Liver (tissue), 3 donors: ENCODE data around the gene SOHLH1.

Experiments
- FOXA1 ChIP-seq: IDR thresholded peaks from 2 replicates; pipeline ENCODE4 v1.6.1; 2016; ENCODE audit warnings: antibody characterized with exemption
- JUND ChIP-seq, 2 donors: IDR thresholded peaks; 2 replicates each; pipeline ENCODE4 v1.6.1; 2016; ENCODE audit warnings: antibody characterized with exemption in 2 of 2
- NR2F2 ChIP-seq: IDR thresholded peaks from 2 replicates; pipeline ENCODE4 v1.6.1; 2016; ENCODE audit warnings: antibody characterized with exemption
- RAD21 ChIP-seq, 2 donors: IDR thresholded peaks; 2 replicates each; pipeline ENCODE4 v1.6.1; 2016; ENCODE audit warnings: antibody characterized with exemption in 2 of 2, mild to moderate bottlenecking in 2 of 2
- SP1 ChIP-seq: IDR thresholded peaks from 2 replicates; pipeline ENCODE4 v1.6.1; 2018; ENCODE audit warnings: antibody characterized with exemption, mild to moderate bottlenecking
- YY1 ChIP-seq: IDR thresholded peaks from 2 replicates; pipeline ENCODE4 v1.6.1; 2016; ENCODE audit warnings: antibody characterized with exemption, mild to moderate bottlenecking
- TF ChIP-seq, protein P1 (sequence below): fragments of 150-350 bp; IDR thresholded peaks from 2 replicates; pipeline ENCODE4 v1.5.1; 2017; ENCODE audit warnings: improper control_type of control experiment, low read depth, low read length; ENCODE audit not compliant: missing input control
- TF ChIP-seq, protein P2 (sequence below): IDR thresholded peaks from 2 replicates; pipeline ENCODE4 v1.6.1; 2016; ENCODE audit warnings: antibody characterized with exemption, mild to moderate bottlenecking
- TF ChIP-seq, protein P3 (sequence below): IDR thresholded peaks from 2 replicates; pipeline ENCODE4 v1.6.1; 2016; ENCODE audit warnings: antibody characterized with exemption
- TF ChIP-seq, protein P4 (sequence below): IDR thresholded peaks from 2 replicates; pipeline ENCODE4 v1.6.1; 2016; ENCODE audit warnings: antibody characterized with exemption
- donor health status: healthy.
- donor health status: healthy.

DNA sequence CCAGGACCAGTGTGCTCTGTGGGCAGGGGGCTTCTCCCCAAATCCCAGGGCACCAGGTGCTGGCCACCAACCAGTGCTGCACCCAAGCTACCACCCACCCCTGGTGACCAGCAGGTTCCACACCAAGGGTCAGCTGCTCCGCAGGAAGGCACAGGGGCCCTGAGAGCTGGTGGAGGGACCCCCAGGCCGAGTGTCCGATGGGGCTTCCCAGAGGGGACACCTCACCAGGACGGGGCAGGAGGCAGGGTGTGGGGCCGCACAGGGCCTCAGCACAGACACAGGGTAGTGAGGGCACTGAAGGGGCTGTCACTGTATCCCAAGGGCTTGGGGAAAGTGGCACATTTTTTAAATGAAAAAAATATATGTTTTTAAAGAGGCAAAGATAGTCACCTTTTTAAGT is 18.1 kb downstream of the SOHLH1 start:
- TF ChIP-seq, protein P1, sequence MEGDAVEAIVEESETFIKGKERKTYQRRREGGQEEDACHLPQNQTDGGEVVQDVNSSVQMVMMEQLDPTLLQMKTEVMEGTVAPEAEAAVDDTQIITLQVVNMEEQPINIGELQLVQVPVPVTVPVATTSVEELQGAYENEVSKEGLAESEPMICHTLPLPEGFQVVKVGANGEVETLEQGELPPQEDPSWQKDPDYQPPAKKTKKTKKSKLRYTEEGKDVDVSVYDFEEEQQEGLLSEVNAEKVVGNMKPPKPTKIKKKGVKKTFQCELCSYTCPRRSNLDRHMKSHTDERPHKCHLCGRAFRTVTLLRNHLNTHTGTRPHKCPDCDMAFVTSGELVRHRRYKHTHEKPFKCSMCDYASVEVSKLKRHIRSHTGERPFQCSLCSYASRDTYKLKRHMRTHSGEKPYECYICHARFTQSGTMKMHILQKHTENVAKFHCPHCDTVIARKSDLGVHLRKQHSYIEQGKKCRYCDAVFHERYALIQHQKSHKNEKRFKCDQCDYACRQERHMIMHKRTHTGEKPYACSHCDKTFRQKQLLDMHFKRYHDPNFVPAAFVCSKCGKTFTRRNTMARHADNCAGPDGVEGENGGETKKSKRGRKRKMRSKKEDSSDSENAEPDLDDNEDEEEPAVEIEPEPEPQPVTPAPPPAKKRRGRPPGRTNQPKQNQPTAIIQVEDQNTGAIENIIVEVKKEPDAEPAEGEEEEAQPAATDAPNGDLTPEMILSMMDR = no peak
- no peak for TF ChIP-seq SP1
- TF ChIP-seq, protein P2, sequence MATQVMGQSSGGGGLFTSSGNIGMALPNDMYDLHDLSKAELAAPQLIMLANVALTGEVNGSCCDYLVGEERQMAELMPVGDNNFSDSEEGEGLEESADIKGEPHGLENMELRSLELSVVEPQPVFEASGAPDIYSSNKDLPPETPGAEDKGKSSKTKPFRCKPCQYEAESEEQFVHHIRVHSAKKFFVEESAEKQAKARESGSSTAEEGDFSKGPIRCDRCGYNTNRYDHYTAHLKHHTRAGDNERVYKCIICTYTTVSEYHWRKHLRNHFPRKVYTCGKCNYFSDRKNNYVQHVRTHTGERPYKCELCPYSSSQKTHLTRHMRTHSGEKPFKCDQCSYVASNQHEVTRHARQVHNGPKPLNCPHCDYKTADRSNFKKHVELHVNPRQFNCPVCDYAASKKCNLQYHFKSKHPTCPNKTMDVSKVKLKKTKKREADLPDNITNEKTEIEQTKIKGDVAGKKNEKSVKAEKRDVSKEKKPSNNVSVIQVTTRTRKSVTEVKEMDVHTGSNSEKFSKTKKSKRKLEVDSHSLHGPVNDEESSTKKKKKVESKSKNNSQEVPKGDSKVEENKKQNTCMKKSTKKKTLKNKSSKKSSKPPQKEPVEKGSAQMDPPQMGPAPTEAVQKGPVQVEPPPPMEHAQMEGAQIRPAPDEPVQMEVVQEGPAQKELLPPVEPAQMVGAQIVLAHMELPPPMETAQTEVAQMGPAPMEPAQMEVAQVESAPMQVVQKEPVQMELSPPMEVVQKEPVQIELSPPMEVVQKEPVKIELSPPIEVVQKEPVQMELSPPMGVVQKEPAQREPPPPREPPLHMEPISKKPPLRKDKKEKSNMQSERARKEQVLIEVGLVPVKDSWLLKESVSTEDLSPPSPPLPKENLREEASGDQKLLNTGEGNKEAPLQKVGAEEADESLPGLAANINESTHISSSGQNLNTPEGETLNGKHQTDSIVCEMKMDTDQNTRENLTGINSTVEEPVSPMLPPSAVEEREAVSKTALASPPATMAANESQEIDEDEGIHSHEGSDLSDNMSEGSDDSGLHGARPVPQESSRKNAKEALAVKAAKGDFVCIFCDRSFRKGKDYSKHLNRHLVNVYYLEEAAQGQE = no peak
- no peak for TF ChIP-seq YY1
- TF ChIP-seq, protein P3, sequence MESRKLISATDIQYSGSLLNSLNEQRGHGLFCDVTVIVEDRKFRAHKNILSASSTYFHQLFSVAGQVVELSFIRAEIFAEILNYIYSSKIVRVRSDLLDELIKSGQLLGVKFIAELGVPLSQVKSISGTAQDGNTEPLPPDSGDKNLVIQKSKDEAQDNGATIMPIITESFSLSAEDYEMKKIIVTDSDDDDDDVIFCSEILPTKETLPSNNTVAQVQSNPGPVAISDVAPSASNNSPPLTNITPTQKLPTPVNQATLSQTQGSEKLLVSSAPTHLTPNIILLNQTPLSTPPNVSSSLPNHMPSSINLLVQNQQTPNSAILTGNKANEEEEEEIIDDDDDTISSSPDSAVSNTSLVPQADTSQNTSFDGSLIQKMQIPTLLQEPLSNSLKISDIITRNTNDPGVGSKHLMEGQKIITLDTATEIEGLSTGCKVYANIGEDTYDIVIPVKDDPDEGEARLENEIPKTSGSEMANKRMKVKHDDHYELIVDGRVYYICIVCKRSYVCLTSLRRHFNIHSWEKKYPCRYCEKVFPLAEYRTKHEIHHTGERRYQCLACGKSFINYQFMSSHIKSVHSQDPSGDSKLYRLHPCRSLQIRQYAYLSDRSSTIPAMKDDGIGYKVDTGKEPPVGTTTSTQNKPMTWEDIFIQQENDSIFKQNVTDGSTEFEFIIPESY = no peak
- TF ChIP-seq RAD21 (IDR thresholded peaks at IDR 0.05) = no peak
- no peak for TF ChIP-seq FOXA1
- no peak for TF ChIP-seq NR2F2
- no peak for TF ChIP-seq JUND (IDR thresholded peaks at IDR 0.05)
- TF ChIP-seq, protein P4, sequence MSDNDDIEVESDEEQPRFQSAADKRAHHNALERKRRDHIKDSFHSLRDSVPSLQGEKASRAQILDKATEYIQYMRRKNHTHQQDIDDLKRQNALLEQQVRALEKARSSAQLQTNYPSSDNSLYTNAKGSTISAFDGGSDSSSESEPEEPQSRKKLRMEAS = no peak
